Neural cell (in vitro differentiated cells): ENCODE measurements around the gene DHX15. TPM values are rescaled to one million over a fixed set of nuclear protein-coding genes. Genes with fewer than 3 reads are reported as not detected.

Source experiments
- H2AFZ ChIP-seq: fragments of 200-600, 300-800 bp; sonication (generic), shearing (Covaris generic); 2 replicates; pipeline ENCODE4 v1.6.0; 2014; ENCODE audit warnings: low read depth, mild to moderate bottlenecking, antibody characterized with exemption, low read length, moderate library complexity
- H3F3A ChIP-seq: fragments of 200-600 bp; shearing (Covaris generic); 2 replicates; pipeline ENCODE4 v1.6.1; 2016; ENCODE audit warnings: mild to moderate bottlenecking, moderate library complexity, mixed read lengths, antibody characterized with exemption, low read length; ENCODE audit not compliant: insufficient read depth, poor library complexity, severe bottlenecking
- H3K27ac ChIP-seq: fragments of 200-600, 300-800 bp; sonication (generic), shearing (Covaris generic); 2 replicates; pipeline ENCODE4 v1.5.1; 2014; ENCODE audit warnings: mild to moderate bottlenecking, low read length, moderate library complexity
- H3K27me3 ChIP-seq: fragments of 300-800, 200-600 bp; sonication (generic), shearing (Covaris generic); 2 replicates; pipeline ENCODE4 v1.6.0; 2014; ENCODE audit warnings: mild to moderate bottlenecking, low read depth, low read length, moderate library complexity; ENCODE audit not compliant: insufficient read depth
- H3K36me3 ChIP-seq: fragments of 300-800, 200-600 bp; sonication (generic), shearing (Covaris generic); 2 replicates; pipeline ENCODE4 v1.5.1; 2014; ENCODE audit warnings: mild to moderate bottlenecking, antibody characterized with exemption, low read length, moderate library complexity; ENCODE audit not compliant: insufficient read depth
- H3K4me2 ChIP-seq: fragments of 300-800, 200-600 bp; sonication (generic), shearing (Covaris generic); 2 replicates; pipeline ENCODE4 v1.6.0; 2014; ENCODE audit warnings: mild to moderate bottlenecking, low read length
- H3K4me3 ChIP-seq: fragments of 300-800, 200-600 bp; sonication (generic), shearing (Covaris generic); 2 replicates; pipeline ENCODE4 v1.5.1; 2014; ENCODE audit warnings: mild to moderate bottlenecking, low read length, moderate library complexity
- H3K79me2 ChIP-seq: fragments of 200-600 bp; shearing (Covaris generic); replicated peaks from 2 replicates; pipeline ENCODE4 v1.6.0; 2014; ENCODE audit warnings: mild to moderate bottlenecking, low read length, moderate library complexity; ENCODE audit not compliant: insufficient read depth
- H3K9ac ChIP-seq: fragments of 300-800, 200-600 bp; sonication (generic), shearing (Covaris generic); 2 replicates; pipeline ENCODE4 v1.6.1; 2016; ENCODE audit warnings: mild to moderate bottlenecking, low read length, mixed read lengths
- H3K9me2 ChIP-seq: fragments of 200-600 bp; shearing (Covaris generic); 2 replicates; pipeline ENCODE4 v1.6.1; 2016; ENCODE audit warnings: mild to moderate bottlenecking, low read length, mixed read lengths; ENCODE audit not compliant: insufficient read depth
- H3K9me3 ChIP-seq: fragments of 200-600, 300-800 bp; sonication (generic), shearing (Covaris generic); 2 replicates; pipeline ENCODE4 v1.6.1; 2016; ENCODE audit warnings: mild to moderate bottlenecking, mixed run types, low read length, moderate library complexity, mixed read lengths
- H4K20me1 ChIP-seq: fragments of 200-600 bp; shearing (Covaris generic); 2 replicates; pipeline ENCODE4 v1.6.1; 2016; ENCODE audit warnings: mild to moderate bottlenecking, mixed run types; ENCODE audit not compliant: insufficient read depth
- EP300 ChIP-seq: fragments of 450-650 bp; conservative IDR thresholded peaks from 2 replicates; pipeline ENCODE4 v1.6.1; 2014; ENCODE audit warnings: antibody characterized with exemption, mild to moderate bottlenecking, moderate library complexity; ENCODE audit not compliant: poor library complexity, severe bottlenecking
- EZH2 ChIP-seq: fragments of 200-600, 300-800 bp; shearing (Covaris generic), sonication (generic); IDR thresholded peaks from 2 replicates; pipeline ENCODE4 v1.6.1; 2014; ENCODE audit warnings: antibody characterized with exemption, low read length, borderline replicate concordance, mild to moderate bottlenecking; ENCODE audit not compliant: insufficient read depth, poor library complexity, severe bottlenecking
- MXI1 ChIP-seq: fragments of 450-650 bp; conservative IDR thresholded peaks from 2 replicates; pipeline ENCODE4 v1.6.1; 2014; ENCODE audit warnings: antibody characterized with exemption, mild to moderate bottlenecking; ENCODE audit not compliant: poor library complexity, severe bottlenecking
- POLR2AphosphoS5 ChIP-seq: IDR thresholded peaks from 2 replicates; pipeline ENCODE4 v1.6.1; 2012
- RAD21 ChIP-seq: fragments of 450-650 bp; conservative IDR thresholded peaks from 2 replicates; pipeline ENCODE4 v1.6.1; 2014; ENCODE audit warnings: antibody characterized with exemption, mild to moderate bottlenecking, moderate library complexity
- SMC3 ChIP-seq: fragments of 450-650 bp; conservative IDR thresholded peaks from 2 replicates; pipeline ENCODE4 v1.6.1; 2014; ENCODE audit warnings: antibody characterized with exemption, mild to moderate bottlenecking, moderate library complexity; ENCODE audit not compliant: poor library complexity
- TAF1 ChIP-seq: IDR thresholded peaks from 2 replicates; pipeline ENCODE4 v1.6.1; 2012; ENCODE audit warnings: low read depth
- polyA plus RNA-seq: library from polyadenylated mRNA; depleted of rRNA; stranded (reverse); fragments of >200 nt; gene quantifications from 2 replicates; pipeline ENCODE4 v1.2.3, GENCODE V29; 2014
- TF ChIP-seq, protein P1 (sequence below): fragments of 450-650 bp; IDR thresholded peaks from 2 replicates; pipeline ENCODE4 v1.5.1; 2014; ENCODE audit warnings: antibody characterized with exemption, mild to moderate bottlenecking, moderate library complexity; ENCODE audit not compliant: poor library complexity, severe bottlenecking
- TF ChIP-seq, protein P2 (sequence below): IDR thresholded peaks from 2 replicates; pipeline ENCODE4 v1.6.1; 2012; ENCODE audit warnings: borderline replicate concordance

Gene DHX15
- polyA plus RNA-seq, 1 donor from 2014 or later: 368 TPM

DNA sequence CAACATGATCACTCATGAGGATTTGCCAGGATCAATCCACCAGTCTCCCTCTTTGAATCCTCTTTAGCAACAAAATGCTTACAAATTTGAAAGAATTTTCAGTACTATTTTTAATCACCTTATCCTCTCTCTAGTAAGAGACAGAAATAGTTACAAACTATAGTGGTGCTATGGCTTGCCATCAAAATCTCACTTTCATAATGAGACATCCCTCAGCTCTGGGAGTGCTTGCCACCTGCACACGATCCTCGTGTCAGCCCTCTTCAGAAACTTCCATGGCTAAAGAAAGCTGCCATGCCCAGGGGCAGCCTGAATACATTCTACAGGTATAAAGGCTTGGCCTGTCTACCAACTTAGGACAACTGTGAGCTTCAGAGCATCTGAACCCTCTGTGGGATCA is 5.1 kb upstream of the DHX15 start:
- no peak for TF ChIP-seq EP300
- TF ChIP-seq, protein P1, sequence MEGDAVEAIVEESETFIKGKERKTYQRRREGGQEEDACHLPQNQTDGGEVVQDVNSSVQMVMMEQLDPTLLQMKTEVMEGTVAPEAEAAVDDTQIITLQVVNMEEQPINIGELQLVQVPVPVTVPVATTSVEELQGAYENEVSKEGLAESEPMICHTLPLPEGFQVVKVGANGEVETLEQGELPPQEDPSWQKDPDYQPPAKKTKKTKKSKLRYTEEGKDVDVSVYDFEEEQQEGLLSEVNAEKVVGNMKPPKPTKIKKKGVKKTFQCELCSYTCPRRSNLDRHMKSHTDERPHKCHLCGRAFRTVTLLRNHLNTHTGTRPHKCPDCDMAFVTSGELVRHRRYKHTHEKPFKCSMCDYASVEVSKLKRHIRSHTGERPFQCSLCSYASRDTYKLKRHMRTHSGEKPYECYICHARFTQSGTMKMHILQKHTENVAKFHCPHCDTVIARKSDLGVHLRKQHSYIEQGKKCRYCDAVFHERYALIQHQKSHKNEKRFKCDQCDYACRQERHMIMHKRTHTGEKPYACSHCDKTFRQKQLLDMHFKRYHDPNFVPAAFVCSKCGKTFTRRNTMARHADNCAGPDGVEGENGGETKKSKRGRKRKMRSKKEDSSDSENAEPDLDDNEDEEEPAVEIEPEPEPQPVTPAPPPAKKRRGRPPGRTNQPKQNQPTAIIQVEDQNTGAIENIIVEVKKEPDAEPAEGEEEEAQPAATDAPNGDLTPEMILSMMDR: no peak
- TF ChIP-seq, protein P2, sequence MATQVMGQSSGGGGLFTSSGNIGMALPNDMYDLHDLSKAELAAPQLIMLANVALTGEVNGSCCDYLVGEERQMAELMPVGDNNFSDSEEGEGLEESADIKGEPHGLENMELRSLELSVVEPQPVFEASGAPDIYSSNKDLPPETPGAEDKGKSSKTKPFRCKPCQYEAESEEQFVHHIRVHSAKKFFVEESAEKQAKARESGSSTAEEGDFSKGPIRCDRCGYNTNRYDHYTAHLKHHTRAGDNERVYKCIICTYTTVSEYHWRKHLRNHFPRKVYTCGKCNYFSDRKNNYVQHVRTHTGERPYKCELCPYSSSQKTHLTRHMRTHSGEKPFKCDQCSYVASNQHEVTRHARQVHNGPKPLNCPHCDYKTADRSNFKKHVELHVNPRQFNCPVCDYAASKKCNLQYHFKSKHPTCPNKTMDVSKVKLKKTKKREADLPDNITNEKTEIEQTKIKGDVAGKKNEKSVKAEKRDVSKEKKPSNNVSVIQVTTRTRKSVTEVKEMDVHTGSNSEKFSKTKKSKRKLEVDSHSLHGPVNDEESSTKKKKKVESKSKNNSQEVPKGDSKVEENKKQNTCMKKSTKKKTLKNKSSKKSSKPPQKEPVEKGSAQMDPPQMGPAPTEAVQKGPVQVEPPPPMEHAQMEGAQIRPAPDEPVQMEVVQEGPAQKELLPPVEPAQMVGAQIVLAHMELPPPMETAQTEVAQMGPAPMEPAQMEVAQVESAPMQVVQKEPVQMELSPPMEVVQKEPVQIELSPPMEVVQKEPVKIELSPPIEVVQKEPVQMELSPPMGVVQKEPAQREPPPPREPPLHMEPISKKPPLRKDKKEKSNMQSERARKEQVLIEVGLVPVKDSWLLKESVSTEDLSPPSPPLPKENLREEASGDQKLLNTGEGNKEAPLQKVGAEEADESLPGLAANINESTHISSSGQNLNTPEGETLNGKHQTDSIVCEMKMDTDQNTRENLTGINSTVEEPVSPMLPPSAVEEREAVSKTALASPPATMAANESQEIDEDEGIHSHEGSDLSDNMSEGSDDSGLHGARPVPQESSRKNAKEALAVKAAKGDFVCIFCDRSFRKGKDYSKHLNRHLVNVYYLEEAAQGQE: no peak
- no peak for TF ChIP-seq SMC3
- no peak for TF ChIP-seq POLR2AphosphoS5
- no peak for TF ChIP-seq TAF1
- no peak for TF ChIP-seq EZH2
- no peak for TF ChIP-seq MXI1
- no peak for TF ChIP-seq RAD21
- Histone ChIP-seq H3K9me3 (no peaks in the 10 kb centered on the region), H3K79me2 (no peaks in the 10 kb centered on the region)

DNA sequence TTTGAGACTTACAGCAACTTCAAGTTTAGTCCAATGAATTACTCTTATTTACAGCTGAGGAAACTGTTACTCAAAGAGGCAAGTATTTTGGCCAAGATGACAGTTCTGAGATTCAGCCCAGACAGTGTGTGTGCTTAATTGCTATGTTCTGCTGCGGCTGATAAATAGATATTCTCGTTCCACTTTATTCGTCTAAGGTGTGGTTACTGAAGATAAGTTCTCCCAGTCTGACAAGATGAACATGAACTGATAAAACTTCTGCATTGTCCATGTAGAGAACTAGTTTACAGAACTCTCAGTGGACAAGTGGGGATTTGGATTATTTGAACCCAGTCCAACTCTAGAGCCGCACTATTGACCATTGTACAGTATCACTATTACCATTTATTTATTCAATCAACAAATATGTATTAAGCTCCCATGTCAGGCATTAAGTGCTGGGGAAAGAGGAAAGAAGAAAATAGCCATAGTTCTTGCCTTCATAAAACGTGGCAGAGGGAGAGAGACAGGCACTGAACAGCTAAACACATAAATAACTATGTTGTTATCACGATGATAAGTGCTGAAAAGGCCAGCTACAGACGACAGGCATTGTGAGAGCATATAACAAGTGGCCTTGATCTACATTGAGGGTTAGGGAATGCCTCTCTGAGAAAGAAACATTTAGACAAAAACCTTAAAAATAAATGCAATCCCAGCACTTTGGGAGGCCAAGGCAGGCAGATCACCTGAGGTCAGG is 4.0 kb upstream of the DHX15 start:
- Histone ChIP-seq H4K20me1 (no peaks in the 10 kb centered on the region), H3K9ac (no peak overlapping the region), H3K27ac (no peak overlapping the region), H3K4me3 (no peak overlapping the region), H3K79me2 (peaks cover 9% of the 10 kb centered on the region), H3K36me3 (no peaks in the 10 kb centered on the region), H2AFZ (no peak overlapping the region), H3K4me2 (no peak overlapping the region), H3K9me3 (no peaks in the 10 kb centered on the region), H3K9me2 (no peaks in the 10 kb centered on the region), H3K27me3 (no peaks in the 10 kb centered on the region), H3F3A (no peaks in the 10 kb centered on the region)
- TF ChIP-seq TAF1 (no peak), EP300 (no peak), SMC3 (no peak), MXI1 (no peak)
- TF ChIP-seq, protein P1: no peak

More for the DNA sequence above, 5.1 kb upstream of the DHX15 start:
- H3F3A ChIP-seq: no peaks in the 10 kb centered on the region
- H3K4me2 ChIP-seq: no peak overlapping the region
- H3K27me3 ChIP-seq: no peaks in the 10 kb centered on the region
- no peaks in the 10 kb centered on the region for H3K36me3 ChIP-seq
- no peak overlapping the region for H3K4me3 ChIP-seq
- no peaks in the 10 kb centered on the region for H3K9me2 ChIP-seq
- H3K27ac ChIP-seq: no peak overlapping the region
- H3K9ac ChIP-seq: no peak overlapping the region
- H4K20me1 ChIP-seq: no peaks in the 10 kb centered on the region
- no peak overlapping the region for H2AFZ ChIP-seq
